KMS-11 (cell line): ENCODE data around the gene CCDC201.

ENCODE experiments used
- H2AFZ ChIP-seq: fragments of 200-600 bp; sonication (generic); 2 replicates; pipeline ENCODE4 v1.6.1; 2016; ENCODE audit warnings: antibody characterized with exemption, mixed run types, low read depth
- H3K27ac ChIP-seq: fragments of 200-600 bp; sonication (generic); 2 replicates; pipeline ENCODE4 v1.6.1; 2016; ENCODE audit warnings: mild to moderate bottlenecking, mixed run types
- H3K27me3 ChIP-seq: fragments of 200-600 bp; sonication (generic); 2 replicates; pipeline ENCODE4 v1.6.1; 2017; ENCODE audit warnings: mild to moderate bottlenecking, low read depth, mixed run types, moderate library complexity; ENCODE audit not compliant: insufficient read depth
- H3K36me3 ChIP-seq: fragments of 200-600 bp; sonication (generic); 2 replicates; pipeline ENCODE4 v1.6.1; 2017; ENCODE audit warnings: mild to moderate bottlenecking, mixed run types; ENCODE audit not compliant: insufficient read depth
- H3K4me1 ChIP-seq: fragments of 200-600 bp; sonication (generic); 2 replicates; pipeline ENCODE4 v1.6.1; 2016; ENCODE audit warnings: mild to moderate bottlenecking, low read depth, mixed run types; ENCODE audit not compliant: poor library complexity, severe bottlenecking
- H3K4me2 ChIP-seq: fragments of 200-600 bp; sonication (generic); 2 replicates; pipeline ENCODE4 v1.7.0; 2016; ENCODE audit warnings: mild to moderate bottlenecking, mixed run types
- H3K4me3 ChIP-seq: fragments of 200-600 bp; sonication (generic); IDR thresholded peaks from 2 replicates; pipeline ENCODE4 v1.6.1; 2017; ENCODE audit warnings: low read depth, low read length, mixed read lengths; ENCODE audit not compliant: insufficient read depth
- H3K79me2 ChIP-seq: fragments of 200-600 bp; sonication (generic); 2 replicates; pipeline ENCODE4 v1.6.1; 2016; ENCODE audit warnings: low read depth, mixed run types; ENCODE audit not compliant: insufficient read depth
- H3K9ac ChIP-seq: fragments of 200-600 bp; sonication (generic); 2 replicates; pipeline ENCODE4 v1.6.1; 2016; ENCODE audit warnings: mild to moderate bottlenecking, mixed run types
- H4K20me1 ChIP-seq: fragments of 200-600 bp; sonication (generic); 2 replicates; pipeline ENCODE4 v1.6.1; 2016; ENCODE audit warnings: mild to moderate bottlenecking, mixed run types; ENCODE audit not compliant: insufficient read depth
- CTCF ChIP-seq: fragments of 200-600 bp; sonication (generic); conservative IDR thresholded peaks from 2 replicates; pipeline ENCODE4 v1.6.1; 2017; ENCODE audit warnings: low read depth, mild to moderate bottlenecking, antibody characterized with exemption, low read length, moderate library complexity, mixed read lengths

CCDC201 gene

GRCh38 chr7:45885264-45885882 lies 12.5 kb upstream of the CCDC201 start:
- no peak for TF ChIP-seq CTCF
- no peak overlapping the region for H2AFZ ChIP-seq
- H3K9ac ChIP-seq: no peak overlapping the region

GRCh38 chr7:45884136-45884535 lies 11.3 kb upstream of the CCDC201 start:
- Histone ChIP-seq H3K27ac (no peak overlapping the region), H4K20me1 (no peaks in the 10 kb centered on the region), H3K4me2 (no peak overlapping the region), H3K4me3 (no peak overlapping the region), H3K27me3 (no peaks in the 10 kb centered on the region), H2AFZ (no peak overlapping the region), H3K9ac (no peak overlapping the region), H3K79me2 (no peaks in the 10 kb centered on the region), H3K36me3 (no peaks in the 10 kb centered on the region), H3K4me1 (no peaks in the 10 kb centered on the region)
- no peak for TF ChIP-seq CTCF

More at GRCh38 chr7:45885264-45885882, 12.5 kb upstream of the CCDC201 start:
- H3K4me2 ChIP-seq: no peak overlapping the region
- no peaks in the 10 kb centered on the region for H3K4me1 ChIP-seq
- no peaks in the 10 kb centered on the region for H3K36me3 ChIP-seq
- H4K20me1 ChIP-seq: no peaks in the 10 kb centered on the region
- H3K27ac ChIP-seq: no peak overlapping the region
- H3K4me3 ChIP-seq: no peak overlapping the region
- no peaks in the 10 kb centered on the region for H3K27me3 ChIP-seq
- no peaks in the 10 kb centered on the region for H3K79me2 ChIP-seq

GRCh38 chr7:45882465-45882810 lies 9.6 kb upstream of the CCDC201 start:
- H2AFZ ChIP-seq: no peak overlapping the region
- TF ChIP-seq CTCF: no peak
- H4K20me1 ChIP-seq: no peaks in the 10 kb centered on the region
- H3K27me3 ChIP-seq: no peaks in the 10 kb centered on the region
- H3K36me3 ChIP-seq: no peaks in the 10 kb centered on the region
- H3K79me2 ChIP-seq: no peaks in the 10 kb centered on the region
- H3K4me3 ChIP-seq: no peak overlapping the region
- no peaks in the 10 kb centered on the region for H3K4me1 ChIP-seq
- no peak overlapping the region for H3K4me2 ChIP-seq
- H3K27ac ChIP-seq: no peak overlapping the region
- no peak overlapping the region for H3K9ac ChIP-seq

- Histone ChIP-seq H4K20me1 (no peaks in the 10 kb centered on the region), H3K4me2 (no peak overlapping the region), H3K27me3 (no peaks in the 10 kb centered on the region), H3K36me3 (no peaks in the 10 kb centered on the region), H3K9ac (no peak overlapping the region), H3K79me2 (no peaks in the 10 kb centered on the region), H3K4me1 (no peaks in the 10 kb centered on the region), H3K27ac (no peak overlapping the region), H2AFZ (no peak overlapping the region), H3K4me3 (no peak overlapping the region)
- TF ChIP-seq CTCF: no peak
Observed at GRCh38 chr7:45881759-45882464, 9.0 kb upstream of the CCDC201 start.
